Measurements from ENCODE around the gene PEAK1. TPM values are rescaled to one million over a fixed set of nuclear protein-coding genes. Genes with fewer than 3 reads are reported as not detected.

PEAK1 gene
- total RNA-seq, 1 experiment from 2014 or later = 13.8 TPM

- TF ChIP-seq, protein P1, sequence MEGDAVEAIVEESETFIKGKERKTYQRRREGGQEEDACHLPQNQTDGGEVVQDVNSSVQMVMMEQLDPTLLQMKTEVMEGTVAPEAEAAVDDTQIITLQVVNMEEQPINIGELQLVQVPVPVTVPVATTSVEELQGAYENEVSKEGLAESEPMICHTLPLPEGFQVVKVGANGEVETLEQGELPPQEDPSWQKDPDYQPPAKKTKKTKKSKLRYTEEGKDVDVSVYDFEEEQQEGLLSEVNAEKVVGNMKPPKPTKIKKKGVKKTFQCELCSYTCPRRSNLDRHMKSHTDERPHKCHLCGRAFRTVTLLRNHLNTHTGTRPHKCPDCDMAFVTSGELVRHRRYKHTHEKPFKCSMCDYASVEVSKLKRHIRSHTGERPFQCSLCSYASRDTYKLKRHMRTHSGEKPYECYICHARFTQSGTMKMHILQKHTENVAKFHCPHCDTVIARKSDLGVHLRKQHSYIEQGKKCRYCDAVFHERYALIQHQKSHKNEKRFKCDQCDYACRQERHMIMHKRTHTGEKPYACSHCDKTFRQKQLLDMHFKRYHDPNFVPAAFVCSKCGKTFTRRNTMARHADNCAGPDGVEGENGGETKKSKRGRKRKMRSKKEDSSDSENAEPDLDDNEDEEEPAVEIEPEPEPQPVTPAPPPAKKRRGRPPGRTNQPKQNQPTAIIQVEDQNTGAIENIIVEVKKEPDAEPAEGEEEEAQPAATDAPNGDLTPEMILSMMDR (conservative IDR thresholded peaks at IDR 0.05; ENCODE audit: low read depth, low read length) = no peak
- TF ChIP-seq EZH2 (IDR thresholded peaks at IDR 0.05; ENCODE audit: low read length, unreplicated experiment) (no peak), EZH2phosphoT487 (IDR thresholded peaks at IDR 0.05; ENCODE audit: borderline replicate concordance, low read length) (no peak)
- H3K4me2 ChIP-seq (ENCODE audit: low read length) = no peak overlapping the region
- H3K4me1 ChIP-seq (ENCODE audit: insufficient read depth, low read length) = peaks cover 47% of the 10 kb centered on the region
- ATAC-seq (no peak), DNase-seq (no peak)
- H3K27ac ChIP-seq (ENCODE audit: low read length) = no peak overlapping the region
- POLR2A ChIA-PET (ENCODE audit: unreplicated experiment) = interaction anchor here (0.6 kb wide), 1 partner anchor 11 kb away, joined by 4 read pairs; the partner anchor contains the start of gene TSPAN3
- no peak overlapping the region for H3K4me3 ChIP-seq (ENCODE audit: low read length)
- CTCF ChIA-PET = no interaction called here
- intact Hi-C loops (cut with micrococcal nuclease) = loop anchor here (10.0 kb wide), 1 partner anchor 354 kb away; no protein-coding TSS in a partner anchor
- 0 out of 2 replicates have a peak, but pooled peaks cover under 1% of the 10 kb centered on the region for H3K36me3 ChIP-seq (ENCODE audit: low read depth, low read length)
- peaks cover 78% of the 10 kb centered on the region for H3K79me2 ChIP-seq (ENCODE audit: low read length)
- no peaks in the 10 kb centered on the region for H3K9me3 ChIP-seq (ENCODE audit: low read length)
- no TSS peak for BruUV-seq (replicated peaks)
- no peaks in the 10 kb centered on the region for H3K27me3 ChIP-seq (ENCODE audit: low read length)
- peaks cover 3% of the 10 kb centered on the region; the same call in 1 of the 2 replicates for H4K20me1 ChIP-seq (ENCODE audit: low read length)
- peaks cover 10% of the 10 kb centered on the region for H3F3A ChIP-seq (ENCODE audit: low read length, unreplicated experiment)
- no peaks in the 10 kb centered on the region for H3K9me2 ChIP-seq (replicated peaks; ENCODE audit: low read length)
- H2AFZ ChIP-seq (ENCODE audit: low read length) = no peak overlapping the region
- H3K9ac ChIP-seq (ENCODE audit: low read length) = no peak overlapping the region
Observed at GRCh38 chr15:77060546-77060945, 359.4 kb downstream of the PEAK1 start.

DNA sequence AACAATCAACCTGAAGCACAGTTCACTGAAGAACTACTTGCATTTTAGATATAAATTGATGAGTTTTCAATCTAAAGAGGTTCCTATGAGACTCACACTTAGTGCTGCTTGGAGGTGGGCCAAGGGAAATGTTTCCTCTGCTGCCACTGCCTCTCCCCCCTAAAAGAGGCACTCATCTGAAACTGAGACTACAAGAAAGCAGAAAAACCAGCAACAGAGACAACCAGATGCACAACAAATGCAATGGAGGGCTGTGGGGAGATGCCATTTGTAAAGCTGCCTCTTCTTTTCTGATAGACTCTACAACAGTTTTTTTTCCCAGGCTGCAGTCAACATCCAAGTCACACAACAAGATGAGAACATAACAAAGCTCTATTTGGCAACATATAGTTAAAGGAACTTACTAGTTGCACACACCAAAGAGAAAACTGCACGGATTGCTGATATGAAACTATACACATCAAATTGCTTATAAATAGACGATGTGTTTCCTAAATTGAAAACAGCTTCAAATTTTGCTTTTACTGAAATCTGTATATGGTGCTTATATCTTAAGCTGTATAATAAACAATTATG is 360.0 kb downstream of the PEAK1 start:
- TF ChIP-seq, protein P1 (conservative IDR thresholded peaks at IDR 0.05; ENCODE audit: low read depth, low read length) = no peak
- TF ChIP-seq EZH2phosphoT487 (IDR thresholded peaks at IDR 0.05; ENCODE audit: borderline replicate concordance, low read length) = no peak
- TF ChIP-seq EZH2 (IDR thresholded peaks at IDR 0.05; ENCODE audit: low read length, unreplicated experiment) = no peak
- Histone ChIP-seq H3K36me3 (ENCODE audit: low read depth, low read length) (peaks cover 4% of the 10 kb centered on the region; the same call in 1 of the 2 replicates), H3K9ac (ENCODE audit: low read length) (no peak overlapping the region), H3K4me1 (ENCODE audit: insufficient read depth, low read length) (peaks cover 40% of the 10 kb centered on the region), H2AFZ (ENCODE audit: low read length) (no peak overlapping the region), H3K27ac (ENCODE audit: low read length) (no peak overlapping the region), H3K4me2 (ENCODE audit: low read length) (no peak overlapping the region), H3K4me3 (ENCODE audit: low read length) (no peak overlapping the region), H3K79me2 (ENCODE audit: low read length) (peaks cover 77% of the 10 kb centered on the region), H3K27me3 (ENCODE audit: low read length) (no peaks in the 10 kb centered on the region), H3K9me2 (replicated peaks; ENCODE audit: low read length) (no peaks in the 10 kb centered on the region), H4K20me1 (ENCODE audit: low read length) (peaks cover 3% of the 10 kb centered on the region; the same call in 1 of the 2 replicates), H3K9me3 (ENCODE audit: low read length) (no peaks in the 10 kb centered on the region), H3F3A (ENCODE audit: low read length, unreplicated experiment) (peaks cover 6% of the 10 kb centered on the region)
- DNase-seq (no peak), ATAC-seq (no peak)
- ChIA-PET CTCF (no interaction called here), POLR2A (ENCODE audit: unreplicated experiment) (no interaction called here)
- BruUV-seq (replicated peaks) = no TSS peak
- intact Hi-C loops (cut with micrococcal nuclease) = loop anchor here (10.0 kb wide), 1 partner anchor 355 kb away; no protein-coding TSS in a partner anchor

DNA sequence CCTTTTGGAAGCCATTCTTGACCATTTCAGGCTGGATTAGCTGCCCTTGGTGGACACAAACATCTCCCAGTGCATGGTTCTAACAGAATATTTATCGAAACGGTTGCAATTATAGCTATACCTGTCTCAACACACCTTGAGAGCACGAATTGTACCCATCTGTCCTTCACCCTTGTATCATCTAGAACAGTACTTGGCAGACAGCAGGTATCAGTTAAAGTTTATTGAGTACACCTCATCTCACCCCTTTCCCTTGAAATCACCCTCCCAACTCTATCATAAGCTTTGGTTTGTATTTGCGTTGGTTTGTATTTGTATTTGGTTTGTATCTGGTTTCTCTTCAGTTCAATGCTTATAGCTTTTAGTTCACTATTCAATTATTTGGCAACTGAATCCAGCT is 361.4 kb downstream of the PEAK1 start:
- Histone ChIP-seq H3F3A (ENCODE audit: low read length, unreplicated experiment) (peaks cover 1% of the 10 kb centered on the region), H2AFZ (ENCODE audit: low read length) (no peak overlapping the region), H3K4me2 (ENCODE audit: low read length) (no peak overlapping the region), H3K9me2 (replicated peaks; ENCODE audit: low read length) (no peaks in the 10 kb centered on the region), H3K36me3 (ENCODE audit: low read depth, low read length) (peaks cover 8% of the 10 kb centered on the region; the same call in 1 of the 2 replicates), H3K27me3 (ENCODE audit: low read length) (no peaks in the 10 kb centered on the region), H3K9me3 (ENCODE audit: low read length) (no peaks in the 10 kb centered on the region), H4K20me1 (ENCODE audit: low read length) (no peaks in the 10 kb centered on the region; the same call in 1 of the 2 replicates), H3K9ac (ENCODE audit: low read length) (no peak overlapping the region), H3K79me2 (ENCODE audit: low read length) (peaks cover 72% of the 10 kb centered on the region), H3K4me3 (ENCODE audit: low read length) (no peak overlapping the region), H3K4me1 (ENCODE audit: insufficient read depth, low read length) (peaks cover 37% of the 10 kb centered on the region), H3K27ac (ENCODE audit: low read length) (no peak overlapping the region)
- DNase-seq = no peak
- no TSS peak for BruUV-seq (replicated peaks)
- no peak for TF ChIP-seq EZH2phosphoT487 (IDR thresholded peaks at IDR 0.05; ENCODE audit: borderline replicate concordance, low read length)
- TF ChIP-seq, protein P1 (conservative IDR thresholded peaks at IDR 0.05; ENCODE audit: low read depth, low read length) = no peak
- no peak for TF ChIP-seq EZH2 (IDR thresholded peaks at IDR 0.05; ENCODE audit: low read length, unreplicated experiment)
- CTCF ChIA-PET = no interaction called here
- intact Hi-C loops (cut with micrococcal nuclease) = no loop called here
- ATAC-seq = no peak
- POLR2A ChIA-PET (ENCODE audit: unreplicated experiment) = no interaction called here

Measured in PC-3 (cell line).